SU-DHL-6 (cell line): ENCODE data around the gene FATE1.

ENCODE experiments used
- CTCF ChIP-seq: fragments of 200-600 bp; sonication (generic); IDR thresholded peaks from one replicate; pipeline ENCODE4 v1.5.1; 2017; ENCODE audit warnings: antibody characterized with exemption, mild to moderate bottlenecking, low read length, moderate library complexity; ENCODE audit not compliant: insufficient read depth, poor library complexity, severe bottlenecking
- EZH2phosphoT487 ChIP-seq: fragments of 200-600 bp; sonication (generic), shearing (Covaris generic); conservative IDR thresholded peaks from 2 replicates; pipeline ENCODE4 v1.6.1; 2018; ENCODE audit warnings: mild to moderate bottlenecking, antibody characterized with exemption, low read length, moderate library complexity, mixed read lengths

GRCh38 chrX:151723156-151723760 is 7.4 kb downstream of the FATE1 start:
- no peak for TF ChIP-seq EZH2phosphoT487
- TF ChIP-seq CTCF: no peak
